HG02943 (cell line): ENCODE data around the gene GATD1.

Experiments used
- ATAC-seq: cut with Tn5 transposase; IDR thresholded peaks from one replicate; pipeline ENCODE4 v1.9.1; 2021; ENCODE audit warnings: mild to moderate bottlenecking, low read depth, moderate library complexity; ENCODE audit not compliant: unreplicated experiment

The GATD1 gene

DNA sequence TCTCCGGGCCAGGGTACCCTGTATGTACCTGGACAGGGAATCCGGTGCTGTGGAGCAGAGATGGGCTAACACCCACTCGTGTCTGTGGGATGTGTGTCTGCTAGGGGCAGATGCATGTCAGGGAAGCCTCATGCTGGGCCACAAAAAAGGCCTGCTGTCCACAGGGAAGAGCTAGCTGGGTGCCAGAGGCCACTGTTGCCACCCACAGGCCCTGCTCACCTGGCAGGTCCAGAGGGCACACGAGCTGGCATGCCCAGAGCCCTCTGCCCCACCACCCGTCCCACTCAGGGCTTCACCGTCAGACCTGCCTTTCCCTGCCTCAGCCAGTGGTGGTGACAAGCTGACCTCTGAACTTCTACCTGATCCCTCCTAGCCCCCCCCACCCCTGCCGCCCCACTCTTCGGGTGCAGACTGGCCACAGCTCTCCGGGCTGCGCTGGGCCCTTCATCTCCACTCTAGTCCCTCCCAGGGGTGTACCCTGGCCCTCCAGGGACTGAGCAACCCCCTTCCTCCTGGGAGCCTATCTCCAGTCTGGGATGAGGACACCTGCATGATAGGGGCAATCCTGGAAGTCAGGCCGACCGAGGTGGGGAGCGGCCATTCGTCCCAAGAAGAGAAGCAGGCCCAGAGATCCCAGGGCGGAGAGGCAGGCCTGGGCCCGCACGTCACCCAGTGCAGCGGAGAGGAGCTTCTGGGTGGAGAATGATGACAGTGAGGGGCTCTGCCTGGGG is 19.4 kb upstream of the GATD1 start:
- no peak for ATAC-seq

GRCh38 chr11:795634-796564 is 18.6 kb upstream of the GATD1 start:
- ATAC-seq: no peak

DNA sequence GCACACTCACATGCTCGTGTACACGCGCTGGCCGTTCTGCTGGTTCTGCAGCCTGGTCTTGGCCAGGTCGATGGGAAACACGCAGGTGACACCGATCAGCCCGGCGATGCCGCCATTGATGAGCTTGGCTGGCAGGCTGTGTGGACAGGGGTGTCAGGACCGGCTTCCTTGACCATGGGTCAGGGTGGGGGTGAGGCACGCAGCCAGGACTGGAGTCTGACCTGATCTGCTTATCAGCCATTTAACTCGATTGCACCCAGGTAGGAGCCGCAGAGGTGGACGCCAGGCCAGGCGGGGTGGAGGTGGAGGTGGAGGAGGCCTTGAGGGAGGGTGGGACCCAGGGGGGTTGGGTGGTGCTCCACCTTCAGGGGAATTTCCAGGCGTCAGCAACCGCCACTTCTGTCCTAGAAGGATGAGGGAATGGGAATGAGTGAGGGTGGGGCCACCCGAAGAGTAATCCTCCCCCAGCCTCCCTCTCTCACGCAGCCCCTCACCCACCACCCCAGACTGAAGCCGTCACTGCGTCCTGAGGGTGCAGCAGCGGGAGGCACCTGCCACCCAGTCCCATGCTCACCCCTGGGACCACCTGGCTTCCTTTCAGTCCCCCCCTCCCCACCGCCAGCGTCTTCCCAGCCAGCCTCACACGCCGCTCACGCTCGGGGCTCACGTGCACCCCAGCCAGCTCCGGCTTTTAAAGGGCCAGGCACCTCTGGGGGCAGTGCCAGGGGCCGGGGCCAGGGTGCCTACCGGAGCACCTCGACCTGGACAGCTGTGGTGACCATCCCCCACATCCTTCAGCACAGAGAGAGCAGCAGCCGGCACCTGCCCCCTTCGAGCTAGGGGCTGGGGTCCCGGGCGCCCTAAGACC is 17.7 kb upstream of the GATD1 start:
- no peak for ATAC-seq

DNA sequence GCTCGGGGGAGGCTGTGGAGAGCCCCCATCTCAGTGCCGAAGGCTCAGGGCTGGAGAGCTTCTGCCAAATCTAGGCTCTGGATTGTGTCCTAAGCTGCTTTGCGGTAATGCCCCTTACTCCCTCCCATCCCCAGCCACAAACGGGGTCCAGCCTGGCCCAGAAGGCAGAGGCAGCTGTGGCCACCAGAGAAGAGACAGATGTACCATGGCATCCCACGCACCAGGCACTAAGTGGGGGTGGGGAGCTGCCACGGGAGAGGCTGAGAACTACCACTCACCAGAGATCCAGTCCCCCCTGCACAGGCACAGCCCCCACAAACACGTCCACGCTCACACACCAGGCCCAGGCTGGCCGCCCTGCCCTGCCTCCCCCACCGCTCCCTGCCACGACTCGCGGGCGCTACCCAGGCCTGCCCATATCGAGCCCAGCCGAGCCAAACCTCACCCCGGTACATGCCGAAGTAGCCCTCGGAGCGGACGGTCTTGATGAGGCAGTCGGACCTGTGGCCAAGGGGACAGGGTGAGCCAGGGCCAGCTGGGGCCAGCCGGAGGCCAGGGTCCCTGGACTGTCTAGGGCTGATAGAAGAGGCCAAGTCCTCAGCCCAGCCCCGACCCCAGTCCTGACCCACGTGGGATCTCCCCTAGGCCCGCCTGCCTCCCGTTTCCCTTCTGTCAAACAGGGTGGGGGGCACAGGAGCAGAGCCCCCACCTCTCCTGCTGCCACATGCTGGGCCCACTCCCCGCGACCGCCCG is 16.9 kb upstream of the GATD1 start:
- no peak for ATAC-seq

DNA sequence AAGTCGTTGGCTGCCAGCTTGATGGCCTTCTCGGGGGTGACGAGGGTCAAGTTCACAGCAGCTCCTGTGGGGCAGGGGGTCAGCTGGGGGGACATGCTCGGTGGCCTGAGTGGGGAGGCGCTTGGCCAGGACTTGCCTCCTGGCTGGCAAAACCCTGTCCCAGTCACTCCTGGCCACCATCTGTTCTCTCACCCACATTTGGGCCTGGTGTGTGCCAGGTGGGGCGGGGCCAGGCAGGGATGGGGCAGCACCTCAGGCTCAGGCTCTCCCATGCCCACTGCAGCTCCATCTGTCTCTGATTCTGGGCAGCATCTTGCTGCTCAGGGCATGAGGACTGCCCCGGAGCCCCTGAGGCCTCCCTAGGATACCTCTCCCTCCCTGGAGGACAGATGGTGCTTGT is 16.3 kb upstream of the GATD1 start:
- ATAC-seq: no peak

DNA sequence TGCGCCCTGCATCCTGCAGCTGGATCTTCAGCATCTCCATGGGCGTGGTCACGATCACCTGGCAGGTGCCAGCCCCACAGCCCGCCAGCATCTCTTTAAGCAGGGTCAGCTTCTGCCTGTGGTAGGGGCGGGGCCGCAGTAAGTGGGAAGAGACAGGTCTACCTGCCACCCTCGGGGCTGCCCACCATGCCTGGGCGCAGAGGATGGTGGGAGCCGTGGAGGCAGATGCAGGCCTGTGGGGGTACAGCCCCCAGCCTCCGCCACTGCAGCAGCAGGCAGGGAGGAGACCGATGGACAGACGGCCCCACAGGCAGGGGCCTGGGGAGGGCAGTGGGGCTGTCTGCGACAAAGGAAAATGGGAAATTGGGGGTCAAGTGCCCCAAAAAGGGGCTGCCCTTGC is 15.6 kb upstream of the GATD1 start:
- no peak for ATAC-seq

DNA sequence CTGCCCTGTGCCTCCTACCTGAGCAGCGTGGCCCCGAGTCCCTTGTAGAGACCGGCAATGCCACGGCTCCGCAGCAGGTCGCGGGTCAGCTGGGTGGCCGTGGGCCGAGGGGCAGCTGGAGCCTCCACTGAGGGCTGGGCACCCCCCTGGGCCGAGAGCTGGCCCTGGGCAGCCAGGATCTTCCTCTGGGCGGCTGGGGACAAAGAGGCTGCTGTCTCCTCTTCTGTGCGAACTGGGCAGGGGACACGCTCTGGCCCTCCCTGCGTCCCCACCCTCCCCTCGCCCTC is 15.2 kb upstream of the GATD1 start:
- no peak for ATAC-seq

DNA sequence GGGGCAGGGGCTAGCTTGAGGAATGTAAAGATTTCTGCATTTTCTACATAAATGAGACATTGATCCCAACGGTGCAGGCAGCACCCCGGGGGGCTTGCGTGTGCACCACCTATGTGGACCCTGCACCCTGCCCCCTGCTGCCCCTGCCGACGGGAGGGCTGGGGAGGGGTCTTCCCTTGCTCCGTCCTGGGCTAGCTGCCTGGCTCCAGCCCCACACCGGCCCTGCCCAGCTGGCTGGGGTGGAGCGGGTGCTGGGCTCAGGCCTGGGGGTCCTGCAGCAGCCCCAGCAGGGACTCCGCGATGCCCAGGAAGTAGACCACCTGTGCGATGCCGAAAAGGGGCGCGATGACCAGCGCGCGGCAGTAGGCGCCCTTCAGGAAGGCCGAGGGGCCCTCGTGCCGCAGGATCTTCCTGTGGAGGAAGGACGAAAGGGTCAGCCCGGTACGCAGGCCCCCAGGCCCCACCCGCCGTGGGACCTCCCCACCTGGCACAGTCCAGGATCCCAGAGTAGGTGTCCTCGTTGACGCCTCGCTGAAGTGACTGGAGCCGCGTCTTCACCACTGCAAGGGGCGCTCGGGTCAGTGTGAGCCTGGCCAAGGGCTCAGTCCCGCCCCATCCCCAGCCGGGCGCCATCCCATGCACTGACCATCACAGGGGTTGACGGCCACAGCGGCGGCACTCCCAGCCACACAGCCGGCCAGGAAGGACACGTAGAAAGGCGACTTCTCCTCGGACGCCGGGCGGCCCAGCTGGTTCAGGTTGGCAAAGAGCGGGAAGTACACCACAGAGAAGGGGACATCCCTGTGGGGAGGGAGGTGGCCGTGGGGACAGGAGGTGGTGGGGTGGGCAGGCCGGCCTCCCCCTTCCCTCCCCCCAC is 14.6 kb upstream of the GATD1 start:
- no peak for ATAC-seq

- ATAC-seq: no peak
Measured at GRCh38 chr11:790721-791564, 13.7 kb upstream of the GATD1 start.

- ATAC-seq: no peak
Measured at GRCh38 chr11:789943-790342, 12.7 kb upstream of the GATD1 start, which contains the start of gene CEND1. Gene CEND1 (minus strand): TSS chr11:790090. CDS start chr11:788576, 1,514 bp downstream.

DNA sequence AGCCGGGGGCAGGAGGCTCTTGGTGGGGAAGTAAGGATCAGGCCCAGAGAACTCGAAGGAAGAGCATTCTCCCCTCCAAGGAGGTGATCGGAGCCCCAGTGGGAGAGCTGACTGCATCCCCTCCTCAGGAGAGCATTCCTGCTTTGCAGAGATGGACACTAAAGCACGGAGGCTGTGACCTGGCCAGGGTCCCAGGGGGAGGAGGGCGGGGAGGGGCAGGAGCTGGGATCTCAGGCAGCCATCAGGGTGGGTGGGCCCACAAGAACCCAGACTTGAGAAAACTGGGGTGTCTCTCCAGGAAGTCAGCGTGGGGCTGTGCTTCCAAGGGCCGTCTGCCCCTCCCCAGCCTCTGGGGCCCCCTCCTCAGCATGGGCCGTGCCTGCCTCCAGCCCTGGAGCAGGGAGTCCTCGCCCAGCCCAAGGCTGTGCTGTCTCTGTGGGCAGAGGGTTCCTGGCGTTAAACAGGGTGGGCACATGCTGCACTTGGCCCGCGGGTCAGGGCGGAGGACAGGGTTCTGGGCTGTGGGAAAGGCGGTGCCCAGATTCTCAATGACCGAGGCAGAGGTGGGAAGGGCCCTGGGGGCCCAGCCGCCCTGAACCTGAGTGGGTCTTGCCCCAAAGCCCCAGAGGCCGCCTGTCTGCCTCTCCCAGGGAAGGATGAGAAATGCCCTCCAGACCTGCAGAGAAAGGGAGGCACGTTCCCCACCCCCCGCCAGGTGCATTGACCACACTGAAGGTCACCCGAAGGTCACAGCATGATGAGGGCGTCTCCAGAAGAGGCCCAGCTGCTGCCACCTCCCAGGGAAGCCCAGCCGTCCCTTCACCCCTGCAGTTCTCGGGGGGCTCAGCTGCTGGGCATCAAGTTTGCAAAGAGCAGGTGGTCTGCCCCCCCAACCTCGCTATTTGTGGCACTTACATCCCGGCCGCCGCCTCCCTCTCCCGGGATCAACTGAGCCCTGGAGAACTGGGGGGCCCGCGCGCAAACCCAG is 12.0 kb upstream of the GATD1 start:
- no peak for ATAC-seq

DNA sequence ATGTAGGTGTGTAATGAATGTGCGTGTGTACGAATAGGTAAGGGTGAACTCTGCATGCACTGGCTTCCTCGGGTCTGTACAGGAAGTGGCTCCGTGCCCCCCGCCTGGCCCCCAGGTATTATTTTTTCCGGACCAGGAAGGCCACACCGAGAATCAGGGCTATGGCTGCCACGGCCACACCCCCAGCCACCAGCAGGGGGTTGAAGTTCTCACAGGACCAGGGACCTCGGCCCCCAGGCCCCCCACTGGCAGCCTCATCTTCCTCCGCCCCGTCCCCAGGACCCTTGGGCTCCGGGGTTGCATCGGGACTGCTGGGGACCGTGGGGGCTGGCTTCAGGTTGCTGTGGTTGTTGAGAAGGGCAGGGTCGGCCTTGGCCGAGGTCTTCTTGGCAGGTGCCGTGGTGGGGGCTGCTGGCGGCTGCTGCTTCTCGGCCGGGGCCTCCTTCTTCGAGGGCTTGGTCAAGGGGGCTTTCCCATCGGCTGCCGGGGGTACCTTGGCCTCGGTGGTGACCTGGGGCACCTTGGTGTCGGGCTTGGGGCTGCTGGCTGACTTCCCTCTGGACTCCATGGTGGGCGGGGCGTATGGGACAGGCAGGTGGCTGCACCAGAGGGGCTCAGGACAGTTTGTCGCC is 10.8 kb upstream of the GATD1 start:
- no peak for ATAC-seq

- ATAC-seq: no peak
Measured at GRCh38 chr11:787084-787675, 9.9 kb upstream of the GATD1 start.

GRCh38 chr11:786235-787083 is 9.2 kb upstream of the GATD1 start:
- ATAC-seq: no peak

GRCh38 chr11:783581-784015 is 6.3 kb upstream of the GATD1 start:
- ATAC-seq: no peak
